K562 (cell line): Measurements from ENCODE around the gene GSK3B. TPM values are rescaled to one million over a fixed set of nuclear protein-coding genes. Genes with fewer than 3 reads are reported as not detected.
A peak's percentile ranks its signal among the peaks of the same experiment; 100 is the strongest.

Experiments used
- CAMTA2 ChIP-seq: fragments of 250-450 bp; sonication (Bioruptor Pico); conservative IDR thresholded peaks from 2 replicates; pipeline ENCODE4 v1.5.1; 2022
- CHD2 ChIP-seq: IDR thresholded peaks from 2 replicates; pipeline ENCODE4 v1.6.1; 2011; ENCODE audit warnings: low read depth, low read length
- FOXJ2 ChIP-seq: fragments of 200-800 bp; sonication (Bioruptor generic); IDR thresholded peaks from 2 replicates; pipeline ENCODE4 v1.6.1; 2016; ENCODE audit warnings: missing genetic modification characterization, missing compliant biosample characterization
- GTF2F1 ChIP-seq: IDR thresholded peaks from 2 replicates; pipeline ENCODE4 v1.6.1; 2011; ENCODE audit warnings: low read depth, low read length, improper control_type of control experiment
- HMGN3 ChIP-seq: IDR thresholded peaks from 2 replicates; pipeline ENCODE4 v1.6.1; 2011; ENCODE audit warnings: borderline replicate concordance, low read depth, mild to moderate bottlenecking, mixed read lengths, low read length; ENCODE audit not compliant: insufficient read length; ENCODE audit errors: extremely low read depth
- JUND ChIP-seq, 2 experiments: IDR thresholded peaks; 2 replicates in 1 of 2; 3 replicates in 1 of 2; pipeline ENCODE4 v1.6.1; 2011; ENCODE audit warnings: borderline replicate concordance in 2 of 2, low read depth in 2 of 2, low read length in 2 of 2, improper control_type of control experiment in 1 of 2, missing biosample characterization in 1 of 2, missing genetic modification characterization in 1 of 2, missing genetic modification reagents in 1 of 2
- KDM2B ChIP-seq: fragments of 250-450 bp; sonication (Bioruptor Pico); IDR thresholded peaks from 2 replicates; pipeline ENCODE4 v1.8.0; 2021; ENCODE audit warnings: mild to moderate bottlenecking, moderate library complexity
- MCM7 ChIP-seq, 2 experiments: fragments of 450-650 bp; IDR thresholded peaks; 2 replicates each; pipeline ENCODE4 v1.6.1; 2016 to 2018
- MTA3 ChIP-seq: fragments of 450-650 bp; formaldehyde crosslinking; IDR thresholded peaks from 2 replicates; pipeline ENCODE4 v1.6.1; 2017; ENCODE audit warnings: mild to moderate bottlenecking, borderline replicate concordance
- MYC ChIP-seq, 2 experiments: fragments of 250-450 bp in 1 of 2; sonication (Bioruptor Pico) in 1 of 2; IDR thresholded peaks; 2 replicates each; pipeline versions ENCODE4 v1.5.1 to v1.6.1; 2012 to 2021; ENCODE audit warnings: low read depth in 2 of 2, borderline replicate concordance in 1 of 2, improper control_type of control experiment in 1 of 2, low read length in 1 of 2, mild to moderate bottlenecking in 1 of 2, moderate library complexity in 1 of 2
- NR2F6 ChIP-seq: fragments of 450-650 bp; formaldehyde crosslinking; IDR thresholded peaks from 2 replicates; pipeline ENCODE4 v1.4.0; 2020; ENCODE audit warnings: mild to moderate bottlenecking
- POLR2H ChIP-seq: IDR thresholded peaks from 2 replicates; pipeline ENCODE4 v1.6.1; 2016; ENCODE audit warnings: missing genetic modification characterization, low read depth, mild to moderate bottlenecking, control low read depth, missing compliant biosample characterization, moderate library complexity
- RBBP5 ChIP-seq: fragments of 200-600 bp; sonication (generic); IDR thresholded peaks from 2 replicates; pipeline ENCODE4 v1.6.1; 2012; ENCODE audit warnings: borderline replicate concordance, mild to moderate bottlenecking, low read length, control low read depth, inconsistent platforms; ENCODE audit not compliant: insufficient read depth, poor library complexity, severe bottlenecking
- SREBF1 ChIP-seq: fragments of 150-350 bp; IDR thresholded peaks from 2 replicates; pipeline ENCODE4 v1.6.1; 2014; ENCODE audit warnings: antibody characterized with exemption, low read depth, low read length, borderline replicate concordance
- SRSF3 ChIP-seq: fragments of 200-400 bp; formaldehyde crosslinking; IDR thresholded peaks from 2 replicates; pipeline ENCODE4 v1.6.1; 2016; ENCODE audit warnings: mild to moderate bottlenecking, low read length, moderate library complexity; ENCODE audit not compliant: insufficient read depth
- STAT5B ChIP-seq: fragments of 250-450 bp; sonication (Bioruptor Pico); IDR thresholded peaks from 2 replicates; pipeline ENCODE4 v1.8.0; 2021; ENCODE audit warnings: mild to moderate bottlenecking, inconsistent platforms
- TGIF2 ChIP-seq: sonication (generic); formaldehyde crosslinking; IDR thresholded peaks from 2 replicates; pipeline ENCODE4 v1.8.1; 2022; ENCODE audit warnings: mild to moderate bottlenecking, missing genetic modification reagents, moderate library complexity
- ZNF644 ChIP-seq: fragments of 200-800 bp; sonication (Bioruptor generic); IDR thresholded peaks from 2 replicates; pipeline ENCODE4 v1.6.1; 2016; ENCODE audit warnings: low read depth, missing genetic modification characterization, missing compliant biosample characterization
- ZNF766 ChIP-seq: fragments of 200-800 bp; sonication (Bioruptor generic); conservative IDR thresholded peaks from 2 replicates; pipeline ENCODE4 v1.6.1; 2016; ENCODE audit warnings: missing genetic modification characterization, missing compliant biosample characterization
- ZNF780A ChIP-seq: fragments of 250-450 bp; sonication (Bioruptor Pico); IDR thresholded peaks from 2 replicates; pipeline ENCODE4 v1.5.0; 2021; ENCODE audit warnings: mild to moderate bottlenecking
- polyA plus RNA-seq, 8 experiments: library from polyadenylated mRNA; depleted of rRNA in 4 of 8; stranded (reverse) in 5 of 8; unstranded in 3 of 8; fragments of >200 nt; fragmentation: Nextera tagmentation in 2 of 8; fragmentation: Illumina TruSeq in 1 of 8; extraction: Ambion mirVana in 2 of 8; extraction: Trizol in 1 of 8; gene quantifications; 2 replicates each; pipeline versions ENCODE4 v1.2.1 to v1.2.3, GENCODE V29; 2011 to 2014; ENCODE audit warnings: inconsistent platforms in 1 of 8, missing spikeins in 1 of 8
- total RNA-seq, 7 experiments: library from RNA; depleted of rRNA in 6 of 7; stranded (reverse); fragments of >200 nt in 6 of 7; fragmentation: Illumina TruSeq in 2 of 7; extraction: Trizol in 2 of 7; gene quantifications; 2 replicates each; pipeline versions ENCODE4 v1.2.1 to v1.2.3, GENCODE V29; 2011 to 2021; ENCODE audit warnings: low replicate concordance in 1 of 7
- TF ChIP-seq, protein P1 (sequence below): fragments of 200-800 bp; sonication (Bioruptor generic); IDR thresholded peaks from 2 replicates; pipeline ENCODE4 v1.6.1; 2017; ENCODE audit warnings: missing genetic modification characterization, missing compliant biosample characterization
- TF ChIP-seq, protein P2 (sequence below): fragments of 450-650 bp; IDR thresholded peaks from 2 replicates; pipeline ENCODE4 v1.6.1; 2017; ENCODE audit warnings: antibody characterized with exemption
- TF ChIP-seq, protein P3 (sequence below): sonication (generic); formaldehyde crosslinking; IDR thresholded peaks from 2 replicates; pipeline ENCODE4 v1.8.1; 2023; ENCODE audit warnings: mild to moderate bottlenecking, missing genetic modification reagents, moderate library complexity

Gene GSK3B
- total and polyA plus RNA-seq, 9 of the 15 experiments (the other 6 are each of a cell fraction or from before 2014, with no cell fraction given): 4.7 to 25.0 (median 18.7) TPM

DNA sequence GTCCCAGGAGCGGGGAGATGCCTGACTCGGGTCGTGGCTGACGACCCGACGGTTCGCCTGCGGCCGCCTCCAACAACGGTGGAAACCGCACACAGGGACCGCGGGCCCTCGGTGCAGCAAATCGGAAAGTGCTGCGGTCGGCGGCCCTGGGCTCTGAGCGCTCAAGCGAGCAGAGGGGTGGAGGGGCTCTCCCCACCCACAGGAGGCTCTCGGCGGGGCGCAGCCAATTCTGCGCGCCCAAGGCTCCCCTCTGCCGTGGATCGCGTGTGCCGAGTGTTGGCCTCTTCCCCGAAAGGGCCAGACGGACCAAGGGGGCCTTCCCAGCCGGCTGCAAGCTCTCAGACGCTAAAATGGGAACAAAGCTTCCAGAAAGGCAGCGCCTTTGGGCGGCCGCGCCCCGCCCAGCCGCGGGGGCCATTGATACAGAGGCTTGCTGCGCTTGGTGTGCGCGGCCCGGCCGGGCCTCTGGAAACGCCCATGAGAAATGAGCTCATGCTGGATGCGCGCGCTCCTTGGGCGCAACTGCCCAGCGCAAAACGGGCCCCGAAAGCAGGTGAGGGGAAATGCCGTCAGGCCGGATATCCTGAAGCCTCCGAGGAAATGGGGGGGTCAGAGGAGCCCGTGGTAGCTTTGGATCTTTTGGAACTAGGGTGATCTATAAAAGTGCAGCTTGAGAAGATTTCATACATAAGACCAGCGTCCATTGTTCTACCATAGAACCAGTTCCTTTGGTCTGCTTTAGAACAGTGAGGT lies 1.2 kb upstream of the GSK3B start (continued):
- TF ChIP-seq ZNF644 (tag) (no peak), JUND (IDR thresholded peaks at IDR 0.05; ENCODE audit: borderline replicate concordance, low read depth, low read length) (peak; percentile 72), JUND (tag; IDR thresholded peaks at IDR 0.05; ENCODE audit: borderline replicate concordance, low read depth, low read length) (peak; percentile 71; the same call in 2 of the 3 replicates), GTF2F1 (no peak), CHD2 (no peak), POLR2H (tag) (peak; percentile 87), CAMTA2 (CRISPR knock-in tag) (no peak), ZNF766 (CRISPR knock-in tag) (peak; percentile 47; the same call in 1 of the 2 replicates), HMGN3 (peak; percentile 42), SRSF3 (0 out of 2 replicates have a peak, but pooled peaks have one; percentile 73), NR2F6 (CRISPR knock-in tag) (no peak), TGIF2 (CRISPR knock-in tag) (no peak), STAT5B (no peak), SREBF1 (no peak), RBBP5 (no peak), ZNF780A (CRISPR knock-in tag) (no peak), MCM7 (IDR thresholded peaks at IDR 0.05) (no peak), MYC (IDR thresholded peaks at IDR 0.05; ENCODE audit: low read depth, low read length) (no peak; the same call in 1 of the 2 replicates), MYC (CRISPR knock-in tag; IDR thresholded peaks at IDR 0.05; ENCODE audit: borderline replicate concordance, low read depth) (peak; percentile 69; the same call in 1 of the 2 replicates), KDM2B (CRISPR knock-in tag) (no peak), FOXJ2 (tag) (peak; percentile 38; the same call in 1 of the 2 replicates), MTA3 (peak; percentile 47; the same call in 1 of the 2 replicates)
- TF ChIP-seq, protein P1, sequence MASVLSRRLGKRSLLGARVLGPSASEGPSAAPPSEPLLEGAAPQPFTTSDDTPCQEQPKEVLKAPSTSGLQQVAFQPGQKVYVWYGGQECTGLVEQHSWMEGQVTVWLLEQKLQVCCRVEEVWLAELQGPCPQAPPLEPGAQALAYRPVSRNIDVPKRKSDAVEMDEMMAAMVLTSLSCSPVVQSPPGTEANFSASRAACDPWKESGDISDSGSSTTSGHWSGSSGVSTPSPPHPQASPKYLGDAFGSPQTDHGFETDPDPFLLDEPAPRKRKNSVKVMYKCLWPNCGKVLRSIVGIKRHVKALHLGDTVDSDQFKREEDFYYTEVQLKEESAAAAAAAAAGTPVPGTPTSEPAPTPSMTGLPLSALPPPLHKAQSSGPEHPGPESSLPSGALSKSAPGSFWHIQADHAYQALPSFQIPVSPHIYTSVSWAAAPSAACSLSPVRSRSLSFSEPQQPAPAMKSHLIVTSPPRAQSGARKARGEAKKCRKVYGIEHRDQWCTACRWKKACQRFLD: peak; percentile 65
- TF ChIP-seq, protein P2, sequence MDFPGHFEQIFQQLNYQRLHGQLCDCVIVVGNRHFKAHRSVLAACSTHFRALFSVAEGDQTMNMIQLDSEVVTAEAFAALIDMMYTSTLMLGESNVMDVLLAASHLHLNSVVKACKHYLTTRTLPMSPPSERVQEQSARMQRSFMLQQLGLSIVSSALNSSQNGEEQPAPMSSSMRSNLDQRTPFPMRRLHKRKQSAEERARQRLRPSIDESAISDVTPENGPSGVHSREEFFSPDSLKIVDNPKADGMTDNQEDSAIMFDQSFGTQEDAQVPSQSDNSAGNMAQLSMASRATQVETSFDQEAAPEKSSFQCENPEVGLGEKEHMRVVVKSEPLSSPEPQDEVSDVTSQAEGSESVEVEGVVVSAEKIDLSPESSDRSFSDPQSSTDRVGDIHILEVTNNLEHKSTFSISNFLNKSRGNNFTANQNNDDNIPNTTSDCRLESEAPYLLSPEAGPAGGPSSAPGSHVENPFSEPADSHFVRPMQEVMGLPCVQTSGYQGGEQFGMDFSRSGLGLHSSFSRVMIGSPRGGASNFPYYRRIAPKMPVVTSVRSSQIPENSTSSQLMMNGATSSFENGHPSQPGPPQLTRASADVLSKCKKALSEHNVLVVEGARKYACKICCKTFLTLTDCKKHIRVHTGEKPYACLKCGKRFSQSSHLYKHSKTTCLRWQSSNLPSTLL: 0 out of 2 replicates have a peak, but pooled peaks have one; percentile 75
- TF ChIP-seq, protein P3, sequence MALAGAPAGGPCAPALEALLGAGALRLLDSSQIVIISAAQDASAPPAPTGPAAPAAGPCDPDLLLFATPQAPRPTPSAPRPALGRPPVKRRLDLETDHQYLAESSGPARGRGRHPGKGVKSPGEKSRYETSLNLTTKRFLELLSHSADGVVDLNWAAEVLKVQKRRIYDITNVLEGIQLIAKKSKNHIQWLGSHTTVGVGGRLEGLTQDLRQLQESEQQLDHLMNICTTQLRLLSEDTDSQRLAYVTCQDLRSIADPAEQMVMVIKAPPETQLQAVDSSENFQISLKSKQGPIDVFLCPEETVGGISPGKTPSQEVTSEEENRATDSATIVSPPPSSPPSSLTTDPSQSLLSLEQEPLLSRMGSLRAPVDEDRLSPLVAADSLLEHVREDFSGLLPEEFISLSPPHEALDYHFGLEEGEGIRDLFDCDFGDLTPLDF (CRISPR knock-in tag): no peak
